Neuronal stem cell (in vitro differentiated cells): Measurements from ENCODE around the gene NEK2.
A peak's percentile ranks its signal among the peaks of the same experiment; 100 is the strongest.

Experiments
- DNase-seq: peaks from one replicate; pipeline ENCODE4 v3.0.0-alpha.2; 2013; ENCODE audit warnings: low spot score
- H2AFZ ChIP-seq: one replicate; pipeline ENCODE4 v1.6.1; 2013; ENCODE audit warnings: mild to moderate bottlenecking, low read length, inconsistent platforms
- H2AK5ac ChIP-seq: 2 replicates; pipeline ENCODE4 v1.6.1; 2013; ENCODE audit warnings: low read depth, mild to moderate bottlenecking, inconsistent platforms, low read length, moderate library complexity, mixed read lengths
- H2BK120ac ChIP-seq: 2 replicates; pipeline ENCODE4 v1.6.1; 2013; ENCODE audit warnings: low read depth, mild to moderate bottlenecking, inconsistent platforms, low read length, moderate library complexity, mixed read lengths
- H2BK12ac ChIP-seq: one replicate; pipeline ENCODE4 v1.6.1; 2013; ENCODE audit warnings: low read length, inconsistent platforms
- H2BK15ac ChIP-seq: 2 replicates; pipeline ENCODE4 v1.6.1; 2013; ENCODE audit warnings: mild to moderate bottlenecking, low read length, inconsistent platforms, mixed read lengths
- H2BK5ac ChIP-seq: one replicate; pipeline ENCODE4 v1.6.1; 2013; ENCODE audit warnings: inconsistent platforms, mild to moderate bottlenecking, low read length, moderate library complexity
- H3K14ac ChIP-seq: one replicate; pipeline ENCODE4 v1.6.1; 2013; ENCODE audit warnings: low read length, inconsistent platforms
- H3K18ac ChIP-seq: 2 replicates; pipeline ENCODE4 v1.6.1; 2013; ENCODE audit warnings: low read length, inconsistent platforms
- H3K23ac ChIP-seq: 2 replicates; pipeline ENCODE4 v1.6.1; 2013; ENCODE audit warnings: low read depth, mild to moderate bottlenecking, mixed read lengths, low read length, inconsistent platforms; ENCODE audit not compliant: poor library complexity
- H3K27ac ChIP-seq: replicated peaks from 3 replicates; pipeline ENCODE4 v1.5.1; 2013; ENCODE audit warnings: low read length, inconsistent platforms
- H3K27me3 ChIP-seq, 3 experiments: 2 replicates each; pipeline ENCODE4 v1.6.1; 2013; ENCODE audit warnings: low read length in 3 of 3, mild to moderate bottlenecking in 2 of 3, inconsistent platforms in 1 of 3, low read depth in 1 of 3, mixed read lengths in 1 of 3, moderate library complexity in 1 of 3; ENCODE audit not compliant: control insufficient read depth in 3 of 3, insufficient read depth in 3 of 3
- H3K36me3 ChIP-seq, 2 donors: replicated peaks in 1 of 2; 2 replicates each; pipeline ENCODE4 v1.6.1; 2013; ENCODE audit warnings: low read length in 2 of 2; ENCODE audit not compliant: control insufficient read depth in 2 of 2, insufficient read depth in 2 of 2
- H3K4ac ChIP-seq: 2 replicates; pipeline ENCODE4 v1.6.1; 2013; ENCODE audit warnings: inconsistent platforms, mild to moderate bottlenecking, low read length, moderate library complexity
- H3K4me1 ChIP-seq, 2 donors: 1 replicate in 1 of 2; 2 replicates in 1 of 2; pipeline ENCODE4 v1.6.1; 2013; ENCODE audit warnings: low read length in 2 of 2, low read depth in 1 of 2; ENCODE audit not compliant: control insufficient read depth in 2 of 2, insufficient read depth in 1 of 2
- H3K4me2 ChIP-seq: one replicate; pipeline ENCODE4 v1.6.1; 2013; ENCODE audit warnings: mild to moderate bottlenecking, low read length, inconsistent platforms; ENCODE audit not compliant: insufficient read depth, poor library complexity, severe bottlenecking
- H3K4me3 ChIP-seq, 2 donors: 2 replicates each; pipeline ENCODE4 v1.5.1; 2013; ENCODE audit warnings: low read length in 2 of 2, mild to moderate bottlenecking in 2 of 2, inconsistent platforms in 1 of 2, moderate library complexity in 1 of 2
- H3K79me1 ChIP-seq: one replicate; pipeline ENCODE4 v1.6.1; 2013; ENCODE audit warnings: low read depth, mild to moderate bottlenecking, inconsistent platforms, low read length, moderate library complexity
- H3K9ac ChIP-seq: one replicate; pipeline ENCODE4 v1.6.1; 2013; ENCODE audit warnings: mild to moderate bottlenecking, low read depth, low read length, inconsistent platforms; ENCODE audit not compliant: poor library complexity
- H3K9me3 ChIP-seq, 2 donors: replicated peaks in 1 of 2; 2 replicates each; pipeline versions ENCODE3 to v1.6.1; 2013; ENCODE audit warnings: low read length in 2 of 2, mild to moderate bottlenecking in 2 of 2, inconsistent platforms in 1 of 2, low read depth in 1 of 2, mixed read lengths in 1 of 2, moderate library complexity in 1 of 2; ENCODE audit not compliant: control insufficient read depth in 2 of 2, insufficient read depth in 1 of 2
- H4K8ac ChIP-seq: one replicate; pipeline ENCODE4 v1.6.1; 2013; ENCODE audit warnings: low read depth, mild to moderate bottlenecking, inconsistent platforms, low read length, moderate library complexity
- H4K91ac ChIP-seq: one replicate; pipeline ENCODE4 v1.6.1; 2013; ENCODE audit warnings: low read length, low read depth, mild to moderate bottlenecking, inconsistent platforms; ENCODE audit not compliant: poor library complexity
- WGBS, 2 donors: extraction: QIAGEN DNeasy Blood & Tissue Kit; methylation state at CpG; one replicate each; pipeline ENCODE4 v1.1.7; 2013; ENCODE audit warnings: missing lambda C conversion rate in 2 of 2, mixed read lengths in 1 of 2; ENCODE audit not compliant: insufficient read length in 2 of 2, insufficient replicate concordance in 1 of 2; ENCODE audit errors: extremely low coverage in 2 of 2; 5-methylcytosine and 5-hydroxymethylcytosine counted together

The NEK2 gene

GRCh38 chr1:211701733-211702132 is 26.3 kb upstream of the NEK2 start:
- Histone ChIP-seq H3K27ac (no peak overlapping the region), H2BK5ac (no peak overlapping the region), H3K36me3 (no peaks in the 10 kb centered on the region), H2BK12ac (no peak overlapping the region), H4K91ac (no peak overlapping the region), H3K4me3 (no peak overlapping the region), H3K79me1 (no peaks in the 10 kb centered on the region), H3K18ac (no peak overlapping the region), H2AFZ (no peak overlapping the region), H3K23ac (no peak overlapping the region), H3K9ac (no peak overlapping the region), H3K4ac (no peak overlapping the region), H2BK15ac (no peak overlapping the region), H3K4me1 (no peaks in the 10 kb centered on the region), H2AK5ac (no peak overlapping the region), H3K9me3 (no peaks in the 10 kb centered on the region), H3K4me2 (no peak overlapping the region), H3K27me3 (peaks cover 0 to 63% (median 7%) of the 10 kb centered on the region in 3 experiments), H3K14ac (no peak overlapping the region), H2BK120ac (no peak overlapping the region), H4K8ac (no peak overlapping the region)
- no CpG with 5 or more reads among the region's 6 CpGs for WGBS, 2 donors
- DNase-seq, result no peak

GRCh38 chr1:211699059-211699458 is 23.6 kb upstream of the NEK2 start:
- Histone ChIP-seq H3K36me3 (no peaks in the 10 kb centered on the region), H3K79me1 (no peaks in the 10 kb centered on the region), H3K14ac (no peak overlapping the region), H2BK120ac (no peak overlapping the region), H3K4ac (no peak overlapping the region), H3K4me3 (no peak overlapping the region), H3K27me3 (peaks cover 0 to 53% (median 7%) of the 10 kb centered on the region in 3 experiments), H2AFZ (peak overlapping the region; percentile 74), H3K18ac (peak overlapping the region; percentile 32), H4K91ac (no peak overlapping the region), H3K4me2 (peak overlapping the region; percentile 73), H3K27ac (no peak overlapping the region), H2AK5ac (no peak overlapping the region), H3K4me1 (peaks cover 3 to 4% of the 10 kb centered on the region in 2 donors), H4K8ac (no peak overlapping the region), H3K23ac (peak overlapping the region; percentile 12), H2BK12ac (no peak overlapping the region), H3K9ac (no peak overlapping the region), H3K9me3 (no peaks in the 10 kb centered on the region), H2BK5ac (no peak overlapping the region), H2BK15ac (no peak overlapping the region)
- DNase-seq, result no peak
- WGBS, 2 donors, result no CpG with 5 or more reads among the region's 16 CpGs

- H4K8ac ChIP-seq, result no peak overlapping the region
- H3K27me3 ChIP-seq, result peaks cover 0 to 47% (median 7%) of the 10 kb centered on the region in 3 experiments
- H4K91ac ChIP-seq, result no peak overlapping the region
- H2BK15ac ChIP-seq, result no peak overlapping the region
- no peak overlapping the region for H2BK5ac ChIP-seq
- H2BK120ac ChIP-seq, result no peak overlapping the region
- no peak overlapping the region for H3K18ac ChIP-seq
- H3K4ac ChIP-seq, result no peak overlapping the region
- no peak overlapping the region for H2AK5ac ChIP-seq
- no peaks in the 10 kb centered on the region for H3K36me3 ChIP-seq
- H3K4me2 ChIP-seq, result peak overlapping the region; percentile 73
- no peak overlapping the region for H3K9ac ChIP-seq
- H3K23ac ChIP-seq, result no peak overlapping the region
- peak overlapping the region; percentile 74 for H2AFZ ChIP-seq
- DNase-seq, result peak; percentile 69
- peaks cover 3 to 4% of the 10 kb centered on the region in 2 donors for H3K4me1 ChIP-seq
- no CpG with 5 or more reads among the region's 29 CpGs for WGBS, 2 donors
- H3K79me1 ChIP-seq, result no peaks in the 10 kb centered on the region
- H3K9me3 ChIP-seq, result no peaks in the 10 kb centered on the region
- H3K27ac ChIP-seq, result no peak overlapping the region
- H3K14ac ChIP-seq, result no peak overlapping the region
- no peak overlapping the region for H2BK12ac ChIP-seq
- H3K4me3 ChIP-seq, result peak overlapping the region in 1 of 2 donors; percentile 22
These were observed 23.0 kb upstream of the NEK2 start for GRCh38 chr1:211698161-211699026.

GRCh38 chr1:211697356-211697755 is 21.9 kb upstream of the NEK2 start:
- H3K18ac ChIP-seq, result no peak overlapping the region
- H3K4me1 ChIP-seq, result peaks cover 3 to 4% of the 10 kb centered on the region in 2 donors
- no peaks in the 10 kb centered on the region for H3K79me1 ChIP-seq
- H2BK120ac ChIP-seq, result no peak overlapping the region
- H3K27me3 ChIP-seq, result peaks cover 0 to 39% (median 7%) of the 10 kb centered on the region in 3 experiments
- no peak overlapping the region for H2AK5ac ChIP-seq
- WGBS, 2 donors, result no CpG with 5 or more reads among the region's 1 CpG
- H4K8ac ChIP-seq, result no peak overlapping the region
- H2AFZ ChIP-seq, result no peak overlapping the region
- H3K27ac ChIP-seq, result no peak overlapping the region
- no peak overlapping the region for H2BK5ac ChIP-seq
- no peak overlapping the region for H2BK12ac ChIP-seq
- no peak overlapping the region for H3K23ac ChIP-seq
- H3K9me3 ChIP-seq, result no peaks in the 10 kb centered on the region
- no peak overlapping the region for H3K4ac ChIP-seq
- H4K91ac ChIP-seq, result no peak overlapping the region
- no peak overlapping the region for H3K4me2 ChIP-seq
- no peak overlapping the region for H2BK15ac ChIP-seq
- H3K14ac ChIP-seq, result no peak overlapping the region
- H3K36me3 ChIP-seq, result no peaks in the 10 kb centered on the region
- H3K4me3 ChIP-seq, result no peak overlapping the region
- no peak overlapping the region for H3K9ac ChIP-seq
- no peak for DNase-seq
